Measurements from ENCODE around the gene OGDHL. TPM values are rescaled to one million over a fixed set of nuclear protein-coding genes. Genes with fewer than 3 reads are reported as not detected.

OGDHL gene
- total and polyA plus RNA-seq, 12 donors: 1.4 to 31.9 (median 4.8) TPM

GRCh38 chr10:49784681-49785080, 22.6 kb upstream of the OGDHL start:
- H3K4me1 ChIP-seq (replicated peaks in 1 of 2): no peaks in the 10 kb centered on the region
- no peaks in the 10 kb centered on the region for H3K36me3 ChIP-seq (replicated peaks in 1 of 2)
- H3K27me3 ChIP-seq: no peaks in the 10 kb centered on the region
- H3K27ac ChIP-seq: no peak overlapping the region
- WGBS, 4 donors: 63 to 73% (median 68%) methylated on average over 2 to 8 of the region's 8 CpGs
- no peak for DNase-seq
- TF ChIP-seq POLR2A (IDR thresholded peaks at IDR 0.05): no peak
- TF ChIP-seq CTCF (IDR thresholded peaks at IDR 0.05): no peak
- H3K4me3 ChIP-seq: no peak overlapping the region
- H3K9me3 ChIP-seq (replicated peaks in 1 of 3): no peaks in the 10 kb centered on the region
- intact Hi-C loops (cut with DNase I): no loop called here

GRCh38 chr10:49783645-49784044, 21.5 kb upstream of the OGDHL start:
- Histone ChIP-seq H3K9me3 (replicated peaks in 1 of 3) (no peaks in the 10 kb centered on the region), H3K27ac (no peak overlapping the region), H3K4me1 (replicated peaks in 1 of 2) (no peaks in the 10 kb centered on the region), H3K36me3 (replicated peaks in 1 of 2) (no peaks in the 10 kb centered on the region), H3K27me3 (no peaks in the 10 kb centered on the region), H3K4me3 (no peak overlapping the region)
- TF ChIP-seq CTCF (IDR thresholded peaks at IDR 0.05): no peak
- no peak for TF ChIP-seq POLR2A (IDR thresholded peaks at IDR 0.05)
- no peak for DNase-seq
- intact Hi-C loops (cut with DNase I): no loop called here
- WGBS, 4 donors: 56 to 70% (median 62%) methylated on average over 5 of the region's 5 CpGs

- TF ChIP-seq CTCF (IDR thresholded peaks at IDR 0.05) (no peak), POLR2A (IDR thresholded peaks at IDR 0.05) (no peak)
- intact Hi-C loops (cut with DNase I): no loop called here
- DNase-seq: no peak
These were observed 19.1 kb upstream of the OGDHL start for GRCh38 chr10:49781247-49781646.

GRCh38 chr10:49778197-49778596, 16.1 kb upstream of the OGDHL start:
- no peaks in the 10 kb centered on the region for H3K36me3 ChIP-seq (replicated peaks in 1 of 2)
- WGBS, 4 donors: 61 to 80% (median 65%) methylated on average over 3 of the region's 3 CpGs
- intact Hi-C loops (cut with DNase I): no loop called here
- H3K4me1 ChIP-seq (replicated peaks in 1 of 2): no peaks in the 10 kb centered on the region
- TF ChIP-seq CTCF (IDR thresholded peaks at IDR 0.05) (no peak), POLR2A (IDR thresholded peaks at IDR 0.05) (no peak)
- no peak overlapping the region for H3K4me3 ChIP-seq
- H3K27ac ChIP-seq: no peak overlapping the region
- no peaks in the 10 kb centered on the region for H3K27me3 ChIP-seq
- DNase-seq: no peak
- no peaks in the 10 kb centered on the region for H3K9me3 ChIP-seq (replicated peaks in 1 of 3)

More at GRCh38 chr10:49781247-49781646, 19.1 kb upstream of the OGDHL start:
- Histone ChIP-seq H3K4me3 (no peak overlapping the region), H3K9me3 (replicated peaks in 1 of 3) (no peaks in the 10 kb centered on the region), H3K27ac (no peak overlapping the region), H3K4me1 (replicated peaks in 1 of 2) (no peaks in the 10 kb centered on the region), H3K36me3 (replicated peaks in 1 of 2) (no peaks in the 10 kb centered on the region), H3K27me3 (no peaks in the 10 kb centered on the region)
